MCF 10A (cell line): ENCODE measurements around the gene TWNK. TPM values are rescaled to one million over a fixed set of nuclear protein-coding genes. Genes with fewer than 3 reads are reported as not detected.

Experiments
- BruUV-seq: library from RNA; stranded (reverse); fragments of 400-500 nt; replicated peaks from 2 replicates; lab custom pipeline; 2021; lab: Mats Ljungman, UMichigan
- CTCF ChIA-PET: fragments of 300-600 bp; sonication (Branson Sonifier 250); formaldehyde crosslinking; extraction: SDS; loops from one replicate; lab custom pipeline; 2021; ENCODE audit warnings: antibody characterized with exemption, inconsistent platforms; lab: Yijun Ruan, JAX
- POLR2A ChIA-PET: fragments of 300-600, 350-650 bp; sonication (Branson Sonifier 250); formaldehyde crosslinking; extraction: SDS; loops from one replicate; lab custom pipeline; 2020; ENCODE audit warnings: antibody characterized with exemption, inconsistent platforms; lab: Yijun Ruan, JAX
- DNase-seq: peaks from one replicate; pipeline ENCODE4 v3.0.0-alpha.2; 2018; ENCODE audit not compliant: unreplicated experiment
- H3K27ac Mint-ChIP-seq: one replicate; pipeline ENCODE4 v1.8.0; 2022; ENCODE audit warnings: mild to moderate bottlenecking, low read depth, mixed read lengths; ENCODE audit not compliant: unreplicated experiment
- H3K27me3 Mint-ChIP-seq: one replicate; pipeline ENCODE4 v1.8.0; 2022; ENCODE audit warnings: mixed read lengths; ENCODE audit not compliant: insufficient read depth, unreplicated experiment
- H3K36me3 Mint-ChIP-seq: one replicate; pipeline ENCODE4 v1.8.0; 2022; ENCODE audit warnings: mild to moderate bottlenecking, moderate library complexity, mixed read lengths; ENCODE audit not compliant: insufficient read depth, unreplicated experiment
- H3K4me1 Mint-ChIP-seq: one replicate; pipeline ENCODE4 v1.8.0; 2022; ENCODE audit warnings: mixed read lengths; ENCODE audit not compliant: insufficient read depth, unreplicated experiment
- H3K4me3 Mint-ChIP-seq: one replicate; pipeline ENCODE4 v1.8.0; 2022; ENCODE audit warnings: mild to moderate bottlenecking, moderate library complexity, mixed read lengths; ENCODE audit not compliant: unreplicated experiment
- H3K9me3 Mint-ChIP-seq: one replicate; pipeline ENCODE4 v1.8.0; 2022; ENCODE audit warnings: mixed read lengths; ENCODE audit not compliant: unreplicated experiment
- CTCF ChIP-seq: fragments of 200-600 bp; IDR thresholded peaks from one replicate; pipeline ENCODE4 v1.8.0; 2022; ENCODE audit warnings: antibody characterized with exemption, mild to moderate bottlenecking; ENCODE audit not compliant: unreplicated experiment
- intact Hi-C: fragments of 100-400 bp; cut with micrococcal nuclease; formaldehyde crosslinking; loops from 2 replicates; pipeline ENCODE4 v1.14.1; 2022
- total RNA-seq: library from RNA; stranded (reverse); gene quantifications from 2 replicates; pipeline ENCODE4 v1.2.3, GENCODE V29; 2022

Gene TWNK
- total RNA-seq, 1 experiment from 2014 or later = 27.9 TPM

GRCh38 chr10:100983868-100984671 is 3.3 kb upstream of the TWNK start:
- intact Hi-C loops = no loop called here
- CTCF ChIA-PET = no interaction called here
- H3K27me3 Mint-ChIP-seq = no peaks in the 10 kb centered on the region
- POLR2A ChIA-PET = no interaction called here
- peaks cover 22% of the 10 kb centered on the region for H3K36me3 Mint-ChIP-seq
- H3K27ac Mint-ChIP-seq = no peak overlapping the region
- no peak for DNase-seq
- H3K4me3 Mint-ChIP-seq = no peak overlapping the region
- TF ChIP-seq CTCF = no peak
- H3K9me3 Mint-ChIP-seq = no peaks in the 10 kb centered on the region
- H3K4me1 Mint-ChIP-seq = peaks cover 5% of the 10 kb centered on the region
- BruUV-seq = no TSS peak

- ChIA-PET POLR2A (no interaction called here), CTCF (interaction anchor here (0.6 to 1.4 kb wide), 2 partner anchors 13 to 17 kb away, joined by 3 read pairs; no protein-coding TSS in a partner anchor)
- intact Hi-C loops = no loop called here
- no peak for DNase-seq
- no peaks in the 10 kb centered on the region for H3K27me3 Mint-ChIP-seq
- peaks cover 5% of the 10 kb centered on the region for H3K4me1 Mint-ChIP-seq
- peaks cover 28% of the 10 kb centered on the region for H3K36me3 Mint-ChIP-seq
- H3K9me3 Mint-ChIP-seq = no peaks in the 10 kb centered on the region
- no peak overlapping the region for H3K4me3 Mint-ChIP-seq
- BruUV-seq = no TSS peak
- no peak for TF ChIP-seq CTCF
- no peak overlapping the region for H3K27ac Mint-ChIP-seq
These were observed 2.6 kb upstream of the TWNK start for GRCh38 chr10:100984672-100985177.

- H3K27ac Mint-ChIP-seq = no peak overlapping the region
- H3K36me3 Mint-ChIP-seq = peaks cover 34% of the 10 kb centered on the region
- ChIA-PET POLR2A (no interaction called here), CTCF (interaction anchor here (0.5 to 1.9 kb wide), 5 partner anchors 13 to 562 kb away, joined by 3 to 7 read pairs (median 3); no protein-coding TSS in a partner anchor)
- BruUV-seq = no TSS peak
- H3K4me3 Mint-ChIP-seq = peak overlapping the region; percentile 85
- no peaks in the 10 kb centered on the region for H3K9me3 Mint-ChIP-seq
- no peak for DNase-seq
- H3K27me3 Mint-ChIP-seq = no peaks in the 10 kb centered on the region
- peaks cover 6% of the 10 kb centered on the region for H3K4me1 Mint-ChIP-seq
- no peak for TF ChIP-seq CTCF
- intact Hi-C loops = no loop called here
These were observed 2.0 kb upstream of the TWNK start for GRCh38 chr10:100985336-100985735.

GRCh38 chr10:100986623-100986951 is 756 bp upstream of the TWNK start:
- ChIA-PET CTCF (interaction anchor here (0.6 to 3.8 kb wide), 5 partner anchors 11 to 1017 kb away, joined by 3 to 32 read pairs (median 5); no protein-coding TSS in a partner anchor), POLR2A (interaction anchor here (0.6 to 5.0 kb wide), 6 partner anchors 10 to 921 kb away, joined by 3 to 54 read pairs (median 5); partner anchors contain the start of gene LZTS2)
- BruUV-seq = no TSS peak
- Mint-ChIP-seq H3K27ac (no peak overlapping the region), H3K4me1 (peaks cover 15% of the 10 kb centered on the region), H3K9me3 (no peaks in the 10 kb centered on the region), H3K27me3 (no peaks in the 10 kb centered on the region), H3K4me3 (peak overlapping the region; percentile 85), H3K36me3 (peaks cover 40% of the 10 kb centered on the region)
- no peak for DNase-seq
- no peak for TF ChIP-seq CTCF
- intact Hi-C loops = no loop called here
